GM18508 (cell line): ENCODE results near the gene MICU2.
"Not testable (repeated sequence)": the region's sequence is repeated elsewhere in the genome, so short reads cannot be mapped to it uniquely, and the experiment has no call there.

Experiments
- ATAC-seq: cut with Tn5 transposase; IDR thresholded peaks from one replicate; pipeline ENCODE4 v1.9.1; 2021; ENCODE audit warnings: moderate number of reproducible peaks; ENCODE audit not compliant: insufficient read depth, unreplicated experiment

MICU2 gene

DNA sequence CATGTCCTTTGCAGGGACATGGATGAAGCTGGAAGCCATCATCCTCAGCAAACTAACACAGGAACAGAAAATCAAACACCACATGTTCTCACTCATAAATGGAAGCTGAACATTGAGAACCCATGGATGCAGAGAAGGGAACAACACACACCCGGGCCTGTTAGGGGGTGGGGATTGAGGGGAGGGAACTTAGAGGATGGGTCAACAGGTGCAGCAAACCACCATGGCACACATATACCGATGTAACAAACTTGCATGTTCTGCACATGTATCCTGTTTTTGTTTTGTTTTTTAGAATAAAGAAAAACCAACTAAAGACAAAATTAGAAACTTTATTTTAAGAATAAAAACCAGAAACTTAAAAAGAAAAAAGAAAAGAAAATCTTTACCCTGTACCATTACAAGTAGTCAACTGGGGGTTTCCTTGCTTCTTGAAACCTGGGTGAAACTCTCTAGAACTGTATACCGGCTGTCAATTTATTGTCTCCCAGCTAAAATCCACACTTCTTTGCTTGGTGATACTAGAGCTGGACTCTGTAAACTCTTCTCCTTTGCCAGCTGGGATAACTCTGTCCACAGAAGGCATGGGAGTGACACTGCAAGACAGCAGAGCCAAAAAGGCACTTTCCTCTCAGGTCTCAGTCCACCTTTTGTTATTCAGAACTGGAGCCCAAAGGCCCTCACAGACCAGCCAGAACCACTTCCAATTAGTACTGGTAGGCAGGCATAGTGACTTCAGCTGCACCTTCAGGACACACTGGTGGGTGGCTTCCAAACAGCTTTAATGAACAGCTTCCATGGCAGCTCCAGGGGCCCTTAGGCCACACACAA lies 9.0 kb downstream of the MICU2 start:
- no peak for ATAC-seq

GRCh38 chr13:21590665-21591456 lies 13.1 kb downstream of the MICU2 start:
- not testable (repeated sequence) for ATAC-seq

GRCh38 chr13:21590231-21590630 lies 13.7 kb downstream of the MICU2 start:
- no peak for ATAC-seq

- ATAC-seq = not testable (repeated sequence)
These were observed 14.5 kb downstream of the MICU2 start for GRCh38 chr13:21589510-21589909.

GRCh38 chr13:21588411-21588810 lies 15.6 kb downstream of the MICU2 start:
- not testable (repeated sequence) for ATAC-seq

- no peak for ATAC-seq
These were observed 18.9 kb downstream of the MICU2 start for GRCh38 chr13:21584973-21585592.

DNA sequence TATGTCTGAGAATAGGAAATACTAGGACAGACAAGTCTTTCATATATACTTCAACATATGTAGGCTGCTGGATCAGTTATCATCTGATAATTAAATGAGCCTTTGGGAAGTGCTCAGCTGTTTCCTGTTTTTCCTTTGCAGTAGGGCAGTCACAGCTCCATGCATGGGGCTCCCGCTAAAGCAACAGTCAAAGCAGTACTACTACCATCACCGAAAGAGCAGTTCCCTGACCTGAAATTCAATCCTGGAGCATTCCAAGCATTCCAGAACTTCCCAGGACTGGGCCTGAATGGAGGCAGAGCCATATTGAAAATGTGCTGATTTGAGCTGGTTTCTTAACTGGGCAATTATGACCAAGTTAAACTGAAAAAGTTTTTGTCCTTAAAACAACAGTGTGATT lies 20.5 kb downstream of the MICU2 start:
- no peak for ATAC-seq

DNA sequence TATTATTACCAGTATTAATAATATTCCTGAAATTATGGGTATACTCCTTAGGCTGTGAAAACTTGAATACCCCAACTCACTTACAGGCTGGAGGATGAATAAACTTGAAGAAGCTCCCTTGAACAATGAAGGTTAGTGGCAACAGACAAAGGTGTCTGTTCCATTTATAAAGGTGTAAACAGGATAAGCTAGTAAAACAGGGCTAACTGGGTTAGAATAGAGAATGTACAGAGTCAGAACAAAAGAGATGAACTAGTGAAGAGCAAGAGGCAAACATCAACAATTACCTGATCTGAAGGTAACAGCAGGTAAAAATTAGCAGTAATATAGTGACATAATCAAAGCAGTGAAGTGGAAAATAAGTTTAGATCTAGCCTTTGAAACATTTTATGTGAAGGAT lies 23.2 kb downstream of the MICU2 start:
- no peak for ATAC-seq

DNA sequence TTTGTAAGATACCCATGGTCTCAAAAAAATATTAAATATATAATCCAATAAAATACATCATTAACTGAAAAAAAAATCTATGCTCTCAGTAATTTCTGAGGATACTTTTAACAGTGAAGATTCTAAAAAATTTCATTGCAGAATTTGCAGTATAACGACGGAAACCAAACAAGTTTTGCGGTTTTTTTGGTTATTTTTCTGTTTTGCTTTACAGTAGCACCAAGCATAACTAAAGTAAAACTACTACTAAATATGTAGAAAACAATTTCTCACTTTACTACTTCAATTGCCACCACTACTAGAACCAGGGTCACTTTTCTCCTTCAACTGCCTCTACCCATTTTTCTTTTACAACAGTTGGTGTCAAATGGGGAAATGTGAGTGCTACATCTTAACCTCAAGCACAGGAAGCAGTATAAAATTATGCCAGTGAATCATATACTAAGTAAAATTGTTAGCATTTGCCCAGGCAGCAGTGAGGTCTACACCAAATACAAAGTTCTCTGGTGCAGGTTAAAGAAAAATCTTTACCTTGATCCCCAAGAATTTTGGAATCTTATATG lies 24.1 kb downstream of the MICU2 start:
- ATAC-seq = no peak

GRCh38 chr13:21578748-21579147 lies 25.2 kb downstream of the MICU2 start:
- no peak for ATAC-seq

DNA sequence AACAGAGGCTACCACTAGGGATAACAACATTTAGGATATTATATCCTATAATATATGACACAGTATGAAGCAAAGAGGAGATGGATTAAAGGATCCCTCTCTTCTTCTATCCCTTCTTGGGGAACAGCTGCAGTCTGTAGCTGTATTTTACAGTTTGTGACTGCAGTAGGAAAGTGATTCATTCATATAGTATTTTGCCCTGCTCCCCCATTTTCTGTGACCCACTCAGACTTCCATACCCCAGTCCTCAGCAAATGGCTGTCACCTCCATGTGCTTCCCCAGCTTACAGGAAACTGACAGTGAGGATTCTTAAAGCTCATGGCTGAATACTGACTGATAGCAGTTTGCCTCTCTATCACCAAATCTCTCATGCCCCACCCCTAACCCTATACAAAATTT lies 27.5 kb downstream of the MICU2 start:
- no peak for ATAC-seq

DNA sequence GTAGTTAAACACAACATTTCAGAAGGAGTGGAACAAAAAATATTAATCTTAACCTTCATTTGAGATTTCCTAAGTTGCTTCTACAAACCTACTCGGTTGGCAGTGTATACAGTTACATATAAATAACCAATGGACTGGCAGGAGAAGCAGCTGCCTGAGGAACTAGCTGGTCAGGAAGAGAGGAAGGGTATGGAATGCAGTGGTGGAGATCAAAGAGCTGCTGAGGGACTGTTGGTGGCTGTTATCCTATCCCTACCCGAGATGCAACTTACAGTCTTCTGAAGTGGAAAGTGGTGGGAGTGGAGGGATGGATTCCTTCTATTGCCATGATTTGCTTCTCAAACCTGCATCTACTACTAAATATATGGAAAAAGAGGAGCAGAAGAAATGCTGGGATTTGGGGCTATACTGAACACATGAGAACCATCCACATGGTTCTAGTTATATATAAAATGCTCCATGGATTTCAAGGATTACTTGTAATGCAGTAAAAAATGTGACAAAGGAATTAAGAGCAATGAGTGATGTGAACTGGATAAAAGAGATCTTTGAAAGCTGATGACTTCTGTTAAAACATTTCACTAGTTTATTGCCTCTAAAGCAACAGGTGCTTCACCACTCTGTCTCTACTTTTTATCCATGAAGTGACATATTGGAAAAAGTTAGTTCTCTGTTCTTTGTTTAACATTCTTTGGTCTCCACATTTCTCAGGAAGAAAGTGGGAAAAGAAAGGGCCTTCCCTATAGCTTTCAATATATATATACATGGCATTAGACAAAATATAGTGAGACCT lies 29.9 kb downstream of the MICU2 start:
- ATAC-seq = no peak

DNA sequence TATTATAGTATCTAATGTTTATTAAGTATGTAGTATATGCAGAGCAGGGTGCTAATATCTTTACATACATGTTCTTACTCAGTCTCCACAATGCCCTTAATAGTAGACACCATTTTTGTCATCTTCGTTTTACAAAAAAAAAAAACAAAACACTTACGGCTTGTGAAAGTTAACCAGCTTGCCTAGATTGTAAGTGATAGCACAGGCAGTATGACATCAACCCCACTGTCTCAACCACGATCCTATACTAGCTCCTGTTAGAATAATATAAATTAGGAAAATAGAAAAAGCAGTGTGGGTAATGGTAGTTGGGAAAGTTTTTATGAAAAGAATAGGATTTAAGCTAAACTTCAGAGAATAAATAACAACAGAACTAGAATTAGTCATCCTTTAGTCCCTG lies 34.3 kb downstream of the MICU2 start:
- ATAC-seq = no peak

DNA sequence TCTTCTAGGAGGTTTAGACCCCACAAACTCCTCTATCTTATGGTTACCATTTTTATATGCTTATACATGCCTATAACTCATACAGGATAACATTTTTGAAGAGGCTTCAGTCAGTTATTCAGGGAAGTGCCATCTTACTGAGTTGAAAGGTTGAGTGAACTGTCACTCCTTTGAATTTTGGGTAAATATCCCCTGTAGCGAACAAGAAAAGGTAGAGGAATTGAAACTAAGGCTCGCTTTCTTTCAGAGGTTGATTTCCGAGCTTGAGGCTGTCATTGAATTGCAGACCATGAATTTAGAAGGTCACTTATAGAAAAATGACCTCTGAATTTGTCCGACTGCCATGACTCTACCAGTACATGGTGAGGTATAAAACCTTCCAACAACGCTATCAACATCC lies 35.1 kb downstream of the MICU2 start:
- ATAC-seq = no peak

- no peak for ATAC-seq
These were observed 36.3 kb downstream of the MICU2 start for GRCh38 chr13:21567714-21568113.

- no peak for ATAC-seq
These were observed 46.0 kb downstream of the MICU2 start for GRCh38 chr13:21557995-21558394.

DNA sequence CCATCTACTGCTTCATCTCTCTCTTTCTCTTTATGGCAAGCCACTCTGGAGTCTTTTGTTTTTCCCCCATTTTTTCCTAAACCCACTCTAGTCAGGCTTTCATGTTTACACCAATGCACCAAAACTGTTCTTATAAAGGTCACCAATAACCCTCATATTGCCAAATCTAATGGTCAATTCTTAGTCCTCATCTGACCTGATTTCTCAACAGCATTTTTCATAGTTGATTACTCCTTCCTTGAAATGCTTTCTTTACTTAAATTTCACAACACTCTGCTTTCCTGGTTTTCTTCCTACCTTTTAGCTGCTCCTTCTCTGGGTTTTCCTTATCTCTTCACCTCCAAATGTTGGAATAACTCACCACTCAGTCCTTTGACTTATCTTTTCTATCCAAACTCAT lies 47.9 kb downstream of the MICU2 start:
- no peak for ATAC-seq

DNA sequence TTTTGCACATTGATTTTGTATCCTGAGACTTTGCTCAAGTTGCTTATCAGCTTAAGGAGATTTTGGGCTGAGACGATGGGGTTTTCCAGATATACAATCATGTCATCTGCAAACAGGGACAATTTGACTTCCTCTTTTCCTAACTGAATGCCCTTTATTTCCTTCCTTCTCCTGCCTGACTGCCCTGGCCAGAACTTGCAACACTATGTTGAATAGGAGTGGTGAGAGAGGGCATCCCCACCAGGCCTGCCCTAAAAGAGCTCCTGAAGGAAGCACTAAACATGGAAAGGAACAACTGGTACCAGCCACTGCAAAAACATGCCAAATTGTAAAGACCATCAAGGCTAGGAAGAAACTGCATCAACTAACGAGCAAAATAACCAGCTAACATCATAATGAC lies 50.7 kb downstream of the MICU2 start:
- not testable (repeated sequence) for ATAC-seq

GRCh38 chr13:21550918-21551317 lies 53.1 kb downstream of the MICU2 start:
- ATAC-seq = no peak

DNA sequence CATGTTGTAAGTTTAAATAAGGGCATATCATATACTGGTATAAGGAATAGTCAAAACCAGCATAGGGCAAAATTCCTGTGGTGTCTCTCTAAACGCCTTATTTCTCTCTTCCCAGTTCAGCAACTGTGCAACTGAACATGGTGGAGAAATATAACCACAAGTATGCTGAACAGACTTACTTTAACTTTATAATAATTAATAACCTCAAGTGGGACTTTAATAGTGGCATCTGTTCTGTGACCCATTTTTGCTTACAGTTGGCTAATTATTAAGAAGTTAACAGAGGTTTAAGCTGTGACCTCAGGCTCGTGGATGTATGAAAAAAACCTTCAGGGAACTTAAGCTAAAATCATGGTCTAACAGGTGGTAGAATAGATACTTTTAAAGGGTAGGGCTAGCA lies 54.3 kb downstream of the MICU2 start:
- no peak for ATAC-seq
